NCI-H69 (cell line): ENCODE measurements around the gene B9D1.

ENCODE experiments used
- DNase-seq: peaks from one replicate; lab custom pipeline; 2025; lab: John Stamatoyannopoulos, UW

B9D1 gene

GRCh38 chr17:19376811-19377210 lies 14.3 kb upstream of the B9D1 start:
- peak; percentile 29 for DNase-seq

GRCh38 chr17:19375732-19376131 lies 13.2 kb upstream of the B9D1 start:
- no peak for DNase-seq

- no peak for DNase-seq
These were observed 11.6 kb upstream of the B9D1 start for GRCh38 chr17:19374136-19374535.

GRCh38 chr17:19372866-19373504 lies 10.5 kb upstream of the B9D1 start:
- no peak for DNase-seq

GRCh38 chr17:19372439-19372838 lies 9.9 kb upstream of the B9D1 start:
- DNase-seq: no peak

GRCh38 chr17:19372011-19372370 lies 9.5 kb upstream of the B9D1 start:
- no peak for DNase-seq

GRCh38 chr17:19371259-19372010 lies 8.9 kb upstream of the B9D1 start:
- no peak for DNase-seq

GRCh38 chr17:19370493-19370960 lies 8.0 kb upstream of the B9D1 start:
- DNase-seq: peak; percentile 26

- DNase-seq: no peak
These were observed 7.4 kb upstream of the B9D1 start for GRCh38 chr17:19369846-19370492.

- DNase-seq: no peak
These were observed 6.7 kb upstream of the B9D1 start for GRCh38 chr17:19369107-19369778.

- no peak for DNase-seq
These were observed 5.7 kb upstream of the B9D1 start for GRCh38 chr17:19368229-19368628.

GRCh38 chr17:19366637-19366972 lies 4.1 kb upstream of the B9D1 start:
- DNase-seq: no peak

GRCh38 chr17:19365833-19366636 lies 3.5 kb upstream of the B9D1 start:
- DNase-seq: no peak

GRCh38 chr17:19365499-19365817 lies 2.9 kb upstream of the B9D1 start:
- peak; percentile 43 for DNase-seq

- peak; percentile 90 for DNase-seq
These were observed 2.4 kb upstream of the B9D1 start for GRCh38 chr17:19364699-19365498.

GRCh38 chr17:19363460-19364035 lies 1.0 kb upstream of the B9D1 start:
- peak; percentile 49 for DNase-seq

GRCh38 chr17:19363114-19363438 lies 553 bp upstream of the B9D1 start:
- DNase-seq: no peak

GRCh38 chr17:19361944-19362276 lies 613 bp downstream of the B9D1 start:
- DNase-seq: no peak

GRCh38 chr17:19361326-19361725 lies 1.2 kb downstream of the B9D1 start:
- no peak for DNase-seq

- DNase-seq: no peak
These were observed 1.8 kb downstream of the B9D1 start for GRCh38 chr17:19360772-19361171.

GRCh38 chr17:19359856-19360255 lies 2.7 kb downstream of the B9D1 start:
- DNase-seq: no peak
